GM10847 (cell line): ENCODE data around the gene CD101.

ENCODE experiments used
- POLR2A ChIP-seq: IDR thresholded peaks from 2 replicates; pipeline ENCODE4 v1.6.1; 2011; ENCODE audit not compliant: insufficient read length; ENCODE audit errors: extremely low read depth

The CD101 gene

DNA sequence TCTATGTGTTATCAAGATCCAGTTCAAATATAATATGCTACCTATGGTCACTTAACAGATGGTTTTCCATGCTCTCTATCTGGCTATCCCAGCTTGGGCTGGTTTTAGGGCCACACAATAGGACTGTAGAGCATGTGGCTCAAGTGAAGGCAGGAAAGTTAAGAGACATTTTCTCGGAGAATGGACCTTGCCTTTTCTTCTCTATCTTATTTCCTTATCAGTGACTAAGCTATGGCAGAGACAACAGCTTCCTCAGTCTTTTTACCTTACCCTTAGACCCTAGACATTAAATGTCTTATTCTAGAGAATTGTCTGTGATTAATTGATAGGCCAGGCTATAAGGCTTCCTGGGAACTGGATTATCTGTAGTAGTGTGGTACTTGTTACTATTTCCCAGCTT lies 28.1 kb downstream of the CD101 start:
- TF ChIP-seq POLR2A, result no peak

DNA sequence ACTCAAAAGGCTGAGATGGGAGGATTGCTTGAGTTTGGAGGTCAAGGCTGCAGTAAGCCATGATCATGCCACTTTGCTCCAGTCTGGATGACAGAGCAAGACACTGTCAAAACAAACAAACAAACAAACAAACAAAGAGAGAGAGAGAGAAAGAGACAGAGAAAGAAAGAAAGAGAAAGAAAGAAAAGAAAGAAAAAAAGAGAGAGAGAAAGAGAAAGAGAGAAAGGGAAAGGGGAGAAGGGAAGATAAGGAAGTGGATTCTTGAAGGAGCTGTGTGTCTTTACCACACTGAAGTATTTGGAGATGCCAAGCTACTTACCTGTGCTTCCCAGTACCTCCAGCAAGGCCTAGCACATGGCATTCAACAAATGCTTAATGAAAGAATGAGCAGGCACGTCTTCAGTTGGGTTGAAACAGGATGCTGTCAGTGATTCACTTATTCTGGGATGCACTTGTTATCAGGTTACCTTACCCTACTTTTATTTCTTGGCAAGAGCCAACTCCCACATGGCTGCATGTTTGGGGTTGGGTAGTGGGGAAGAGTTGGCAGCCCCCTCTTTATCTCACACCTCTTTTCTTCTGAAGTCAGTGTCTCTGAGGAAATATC lies 28.8 kb downstream of the CD101 start:
- no peak for TF ChIP-seq POLR2A

DNA sequence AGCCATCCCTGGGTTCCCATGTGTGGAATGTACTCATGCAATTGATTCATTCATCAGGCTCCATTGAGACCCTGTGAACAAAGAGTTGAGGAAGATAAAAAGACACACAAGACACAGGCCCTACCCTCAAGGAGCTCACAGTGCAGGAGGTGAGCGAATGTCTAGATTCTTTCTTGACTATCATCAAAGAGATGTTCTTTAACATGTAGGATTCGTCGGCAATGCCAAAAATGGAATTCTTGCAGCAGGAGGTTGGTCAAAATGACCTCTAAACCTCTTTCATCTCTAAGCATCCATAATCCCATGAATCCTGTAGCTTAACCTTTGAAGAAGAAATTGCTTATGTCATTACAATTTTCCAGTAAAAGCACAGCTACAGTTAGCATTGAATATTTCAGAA lies 30.7 kb downstream of the CD101 start:
- no peak for TF ChIP-seq POLR2A

DNA sequence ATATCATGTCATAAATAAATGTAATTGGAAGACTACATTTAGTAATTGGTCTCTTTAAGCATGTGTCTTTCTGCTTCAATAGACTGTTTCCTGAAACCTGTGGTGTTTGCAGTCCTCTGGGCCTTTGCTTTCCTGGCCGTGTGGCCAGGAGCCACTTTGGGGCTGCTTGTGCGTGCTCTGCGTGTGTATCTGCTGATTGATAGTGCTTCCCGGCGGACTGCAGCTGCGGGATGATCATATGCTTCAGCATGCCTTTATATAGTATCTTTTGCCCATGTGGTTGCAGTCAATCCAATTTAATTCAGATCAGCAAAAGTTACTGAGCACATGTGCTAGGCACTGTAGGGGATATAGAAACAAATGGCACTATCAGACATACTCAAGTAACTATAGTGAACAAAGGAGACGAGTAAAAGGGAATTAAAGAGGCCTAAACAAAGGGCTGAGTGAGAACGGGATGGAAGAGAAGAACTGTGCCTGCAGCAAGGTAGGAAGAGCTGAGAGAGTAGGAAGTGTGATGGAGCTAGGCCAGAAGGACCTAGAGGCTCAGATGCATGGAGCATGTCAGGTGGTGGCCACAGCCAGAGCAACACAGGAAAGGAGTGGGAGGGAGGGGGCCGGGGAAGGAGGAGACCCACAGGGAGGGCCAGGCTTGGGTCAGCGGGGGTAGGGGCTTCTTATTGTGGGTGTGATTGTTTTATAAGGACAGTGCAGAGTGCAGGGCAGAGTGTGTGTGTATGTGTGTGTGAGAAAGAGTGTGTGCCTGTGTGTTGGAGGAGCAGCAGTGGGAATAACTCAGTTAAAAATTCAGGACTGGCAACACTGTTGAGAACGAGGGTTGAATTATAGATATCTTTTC lies 31.4 kb downstream of the CD101 start:
- no peak for TF ChIP-seq POLR2A

DNA sequence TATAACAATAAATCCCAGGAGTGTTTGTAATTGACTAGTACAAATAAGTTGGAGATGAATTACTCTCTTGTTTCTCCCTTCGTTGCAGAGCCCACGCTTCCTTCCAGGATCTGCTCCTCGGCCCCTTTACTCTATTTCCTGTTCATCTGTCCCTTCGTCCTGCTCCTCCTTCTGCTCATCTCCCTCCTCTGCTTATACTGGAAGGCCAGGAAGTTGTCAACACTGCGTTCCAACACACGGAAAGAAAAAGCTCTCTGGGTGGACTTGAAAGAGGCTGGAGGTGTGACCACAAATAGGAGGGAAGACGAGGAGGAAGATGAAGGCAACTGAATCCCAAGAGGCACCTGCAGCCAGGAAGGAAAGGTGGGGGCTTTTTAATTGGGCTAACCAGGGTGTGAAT lies 32.2 kb downstream of the CD101 start:
- TF ChIP-seq POLR2A, result no peak

DNA sequence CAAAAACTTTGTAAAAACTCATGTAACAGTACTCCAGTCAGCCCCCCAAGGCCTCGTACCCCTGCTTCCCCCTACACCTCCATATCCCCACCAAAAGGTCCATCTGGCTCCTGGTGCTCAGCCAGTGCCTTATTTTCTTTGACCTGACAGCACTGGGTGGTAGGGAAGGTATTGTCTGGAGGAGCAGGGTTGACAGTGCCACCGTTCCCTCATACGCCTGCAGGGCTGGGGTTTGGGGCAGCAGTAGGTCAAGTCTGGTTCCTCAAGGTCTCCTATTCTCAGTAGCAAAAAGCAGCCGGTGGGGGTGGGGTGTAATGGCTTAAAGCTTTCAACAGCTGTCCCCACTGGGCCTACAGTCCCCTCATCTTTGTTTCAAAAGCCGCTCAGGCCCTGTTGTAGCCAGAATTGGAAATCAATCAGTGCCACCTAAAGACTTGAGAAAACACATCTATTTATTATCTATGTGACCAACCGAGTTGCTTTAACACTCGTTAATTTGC lies 33.3 kb downstream of the CD101 start:
- TF ChIP-seq POLR2A, result no peak

DNA sequence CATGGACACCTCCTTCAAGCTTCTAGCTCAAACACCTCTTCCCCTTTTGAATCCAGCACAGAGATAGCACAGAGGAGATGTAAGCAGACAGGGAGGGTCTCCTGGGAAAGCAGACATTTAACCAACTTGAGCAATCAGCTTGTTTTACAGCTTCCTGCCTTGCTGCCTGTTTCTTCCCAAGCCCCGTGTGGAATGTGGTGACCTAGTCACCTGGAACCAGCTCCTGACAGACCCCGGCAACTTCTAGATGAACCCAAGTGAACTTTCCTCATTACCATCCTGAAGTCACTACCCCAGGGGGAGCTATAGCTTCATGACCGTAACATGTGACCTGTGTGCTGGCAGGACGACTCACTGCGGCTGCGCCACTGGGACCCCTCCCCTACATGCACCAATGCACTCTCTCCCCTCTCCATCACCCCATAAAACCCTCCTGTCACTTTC lies 34.5 kb downstream of the CD101 start:
- no peak for TF ChIP-seq POLR2A

DNA sequence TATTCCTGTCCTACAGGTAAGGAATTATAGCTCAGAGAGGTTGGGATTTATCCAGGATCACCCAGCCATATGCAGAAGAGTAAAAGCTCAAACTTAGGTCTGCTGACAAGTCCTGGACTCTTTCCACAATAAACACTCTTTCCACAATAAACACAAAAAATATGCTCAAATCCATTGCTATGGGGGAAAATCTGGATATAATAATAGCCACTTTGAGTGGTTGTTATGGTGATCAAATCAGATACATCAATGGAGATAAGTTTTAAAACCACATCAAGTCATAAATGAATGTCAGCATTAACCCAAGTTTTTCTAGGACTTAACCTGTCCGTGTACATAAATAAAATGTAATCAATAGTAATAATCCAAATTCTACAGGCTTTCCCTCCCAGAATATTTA lies 36.2 kb downstream of the CD101 start:
- TF ChIP-seq POLR2A, result no peak

DNA sequence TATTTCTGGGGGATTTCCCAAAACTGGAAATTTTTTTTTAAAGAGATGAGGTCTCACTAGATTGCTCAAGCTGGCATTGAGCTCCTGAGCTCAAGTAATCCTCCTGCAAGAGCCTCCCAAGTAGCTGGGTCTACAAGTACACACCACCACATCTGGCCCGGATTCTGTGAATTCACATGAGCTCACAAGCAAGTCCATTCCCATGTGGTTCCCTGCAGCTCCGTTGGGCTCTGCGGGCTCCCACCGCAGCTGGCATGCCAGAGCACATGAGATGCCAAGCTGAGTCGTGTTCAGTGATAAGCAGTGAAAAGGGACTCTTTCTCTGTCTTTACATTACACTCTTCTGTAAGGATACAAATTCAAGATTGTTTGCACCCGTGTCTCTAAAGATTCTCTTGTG lies 36.7 kb downstream of the CD101 start:
- no peak for TF ChIP-seq POLR2A

DNA sequence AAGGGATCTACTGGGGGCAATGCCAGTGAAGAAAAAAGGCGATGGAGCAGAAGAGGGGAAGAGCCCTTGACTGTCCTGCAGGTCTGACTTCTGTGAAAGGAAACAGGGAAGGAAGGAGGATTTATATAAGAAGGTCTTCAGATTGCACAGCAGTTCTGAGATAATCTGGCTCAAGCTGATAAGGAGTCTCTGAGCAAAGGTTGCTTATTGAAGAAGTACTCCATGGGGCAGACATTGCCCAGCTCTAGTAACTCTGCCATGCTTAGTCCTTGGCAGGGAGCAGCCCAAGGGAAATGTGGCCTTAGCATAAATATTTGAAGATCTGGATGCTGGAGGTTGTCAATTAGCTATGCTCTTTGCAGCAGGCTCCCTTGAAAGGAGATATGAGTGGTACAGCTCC lies 42.7 kb downstream of the CD101 start:
- no peak for TF ChIP-seq POLR2A

DNA sequence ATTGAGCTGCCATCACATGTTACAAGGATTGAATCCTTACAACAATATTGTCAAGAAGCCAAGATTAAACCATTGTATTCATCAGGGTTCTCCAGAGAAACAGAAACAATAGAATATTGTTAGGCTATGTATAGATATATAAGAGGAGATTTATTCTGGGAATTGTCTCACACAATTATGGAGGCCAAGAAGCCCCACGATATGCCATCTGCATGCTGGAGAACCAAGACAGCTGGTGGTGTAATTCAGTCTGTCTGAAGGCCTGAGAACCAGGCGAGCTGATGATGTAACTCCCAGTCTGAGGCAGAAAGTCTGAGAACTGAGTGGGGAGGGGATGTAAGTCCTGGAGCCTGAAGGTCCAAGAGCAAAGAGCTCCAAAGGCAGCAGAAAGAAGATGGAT lies 44.1 kb downstream of the CD101 start:
- no peak for TF ChIP-seq POLR2A

DNA sequence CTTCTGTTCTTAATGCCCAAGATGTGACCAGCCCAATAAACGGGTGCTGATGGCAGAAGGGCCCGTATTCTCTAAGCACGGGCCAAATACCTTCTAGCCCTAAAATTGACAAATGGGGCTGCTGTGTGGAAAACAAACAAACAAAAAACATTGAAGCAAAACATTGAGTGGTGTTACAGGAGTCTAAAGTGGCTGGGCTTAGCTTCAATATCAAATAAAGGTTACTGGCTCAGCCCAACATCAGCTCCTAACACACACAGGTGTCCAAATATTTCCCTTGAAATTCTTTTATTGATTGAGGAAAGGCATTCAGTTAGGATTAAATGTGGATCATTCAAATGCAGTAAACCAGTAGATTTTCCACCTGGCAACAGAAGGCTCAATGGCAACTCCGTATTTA lies 45.2 kb downstream of the CD101 start:
- no peak for TF ChIP-seq POLR2A

DNA sequence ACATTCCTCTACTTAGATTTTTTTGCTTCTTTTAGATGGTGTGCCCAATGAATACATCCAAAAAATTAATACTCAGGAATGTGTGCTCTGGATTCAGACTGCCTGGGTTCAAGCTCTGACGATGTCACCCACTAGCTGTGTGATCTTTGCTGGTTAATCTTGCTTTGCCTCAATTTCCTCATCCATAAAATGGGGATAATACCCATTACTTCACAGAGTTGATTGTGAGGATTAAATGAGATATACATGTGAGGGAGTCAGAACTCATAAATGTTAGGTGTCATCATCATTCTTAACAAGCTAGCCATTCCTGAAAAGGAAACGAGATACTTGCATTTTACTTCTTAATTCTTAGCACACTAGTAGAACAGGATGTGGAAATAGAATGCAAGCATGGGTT lies 45.7 kb downstream of the CD101 start:
- TF ChIP-seq POLR2A, result no peak

DNA sequence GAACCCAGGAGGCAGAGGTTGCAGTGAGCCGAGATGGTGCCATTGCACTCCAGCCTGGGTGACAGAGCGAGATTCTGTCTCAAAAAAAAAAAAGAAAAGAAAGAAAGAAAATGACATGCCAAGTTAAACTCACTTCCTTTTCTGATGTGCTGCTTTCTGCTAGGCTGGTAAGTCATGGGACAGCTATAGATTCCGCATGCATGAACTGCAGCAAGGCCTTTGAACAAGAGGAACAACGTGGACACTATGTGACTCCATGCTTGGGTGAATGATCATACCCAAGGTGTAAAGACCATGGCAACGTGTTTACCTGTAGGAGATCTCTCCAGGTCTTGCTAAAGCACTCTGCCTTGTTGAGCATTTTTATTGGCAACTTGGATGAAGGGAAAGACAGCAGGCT lies 48.3 kb downstream of the CD101 start:
- no peak for TF ChIP-seq POLR2A

DNA sequence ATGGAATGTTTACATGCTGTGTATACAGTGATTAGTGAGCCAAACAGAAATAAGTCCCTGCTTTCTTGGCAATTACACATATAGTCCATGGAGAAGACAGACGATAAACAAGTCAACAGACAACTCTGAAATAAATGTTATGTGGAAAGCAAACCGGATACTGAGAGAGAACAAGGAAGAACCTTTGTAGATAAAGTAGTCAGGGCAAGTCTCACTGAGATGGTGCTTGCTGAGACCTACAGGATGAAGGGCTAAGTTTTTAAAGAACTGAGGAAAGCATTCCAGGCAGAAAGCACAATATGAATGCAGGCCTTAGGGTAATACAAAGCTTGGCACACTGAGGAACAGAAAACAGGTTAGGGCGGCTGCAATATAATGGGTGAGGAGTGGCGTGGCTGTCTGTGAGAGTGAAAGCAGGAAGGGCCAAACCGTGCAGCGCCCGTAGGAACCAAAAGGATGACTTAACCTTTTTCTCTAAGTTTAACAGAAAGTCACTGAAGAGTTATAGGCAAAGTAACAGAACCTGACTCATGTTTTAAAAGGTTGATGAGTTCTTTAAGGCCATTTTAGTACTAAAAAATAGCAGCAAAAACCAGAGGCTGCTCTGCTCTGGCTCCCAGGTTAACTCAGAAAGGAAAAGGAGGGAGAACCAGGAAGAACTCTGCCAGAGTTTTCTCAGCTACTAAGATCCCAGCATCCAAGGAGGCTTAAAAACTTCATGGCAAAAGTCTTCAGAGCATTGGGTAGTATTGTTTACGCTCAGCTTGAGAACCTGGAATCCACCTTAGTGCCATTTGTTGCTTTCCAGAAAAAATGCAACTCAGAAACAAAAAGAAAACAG lies 49.9 kb downstream of the CD101 start:
- TF ChIP-seq POLR2A, result no peak

DNA sequence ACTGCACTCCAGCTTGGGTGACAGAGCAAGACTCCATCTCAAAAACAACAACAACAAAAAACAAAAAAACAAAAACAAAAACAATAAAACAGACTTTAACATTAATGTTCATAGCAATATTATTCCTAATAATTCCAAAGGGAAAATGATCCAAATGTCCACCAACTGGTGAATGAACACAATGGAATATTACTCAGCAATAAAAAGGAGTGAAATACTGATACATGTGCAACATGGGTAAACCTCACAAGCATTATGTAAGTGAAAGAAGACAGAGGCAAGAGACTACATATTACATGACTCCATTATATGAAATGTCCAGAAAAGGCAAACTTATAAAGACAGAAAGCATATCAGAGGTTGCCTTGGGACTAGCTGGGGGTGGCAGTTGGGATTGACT lies 52.5 kb downstream of the CD101 start:
- no peak for TF ChIP-seq POLR2A
